GM23338 (cell line): ENCODE results near the gene CHGA. TPM values are rescaled to one million over a fixed set of nuclear protein-coding genes. Genes with fewer than 3 reads are reported as not detected.

Source experiments
- ATAC-seq: fragments of 200-7000 bp; cut with Tn5 transposase; 3 replicates; pipeline ENCODE4 v1.9.1; 2020
- DNase-seq: peaks from one replicate; pipeline ENCODE4 v3.0.0-alpha.2; 2015; ENCODE audit warnings: low spot score
- H2AFZ ChIP-seq: fragments of 200-600 bp; sonication (generic); 2 replicates; pipeline ENCODE4 v1.8.0; 2016; ENCODE audit warnings: antibody characterized with exemption, mild to moderate bottlenecking, moderate library complexity
- H3F3A ChIP-seq: fragments of 200-600 bp; sonication (generic); replicated peaks from 2 replicates; pipeline ENCODE4 v1.8.0; 2017; ENCODE audit warnings: antibody characterized with exemption, mixed run types, low read depth
- H3K27ac ChIP-seq: fragments of 200-600 bp; sonication (generic); 2 replicates; pipeline ENCODE4 v1.6.1; 2016; ENCODE audit warnings: low read depth
- H3K27me3 ChIP-seq: fragments of 200-600 bp; sonication (generic); 2 replicates; pipeline ENCODE4 v1.8.0; 2016; ENCODE audit warnings: mild to moderate bottlenecking, mixed run types, moderate library complexity; ENCODE audit not compliant: insufficient read depth
- H3K36me3 ChIP-seq: fragments of 200-600 bp; sonication (generic); 2 replicates; pipeline ENCODE4 v1.8.0; 2016; ENCODE audit warnings: mild to moderate bottlenecking; ENCODE audit not compliant: insufficient read depth
- H3K4me1 ChIP-seq: fragments of 200-600 bp; sonication (generic); 2 replicates; pipeline ENCODE4 v1.8.0; 2016; ENCODE audit warnings: mild to moderate bottlenecking, moderate library complexity; ENCODE audit not compliant: insufficient read depth
- H3K4me2 ChIP-seq: fragments of 200-600 bp; sonication (generic); 2 replicates; pipeline ENCODE4 v1.7.1; 2017; ENCODE audit warnings: mixed run types
- H3K4me3 ChIP-seq: fragments of 200-600 bp; sonication (generic); 2 replicates; pipeline ENCODE4 v1.6.1; 2016; ENCODE audit warnings: mixed run types
- H3K79me2 ChIP-seq: fragments of 200-600 bp; sonication (generic); replicated peaks from 2 replicates; pipeline ENCODE4 v1.8.0; 2017; ENCODE audit warnings: mild to moderate bottlenecking; ENCODE audit not compliant: insufficient read depth
- H3K9me2 ChIP-seq: fragments of 200-600 bp; sonication (generic); 2 replicates; pipeline ENCODE4 v1.8.0; 2017; ENCODE audit not compliant: insufficient read depth
- H4K20me1 ChIP-seq: fragments of 200-600 bp; sonication (generic); replicated peaks from 2 replicates; pipeline ENCODE4 v1.8.0; 2017; ENCODE audit warnings: mild to moderate bottlenecking; ENCODE audit not compliant: insufficient read depth
- H3K27ac Mint-ChIP-seq: 2 replicates; pipeline ENCODE4 v1.8.0; 2020; ENCODE audit warnings: inconsistent platforms, mild to moderate bottlenecking, moderate library complexity, mixed read lengths
- H3K27me3 Mint-ChIP-seq: 3 replicates; pipeline ENCODE4 v1.8.0; 2022; ENCODE audit warnings: low read depth, mild to moderate bottlenecking, moderate library complexity, mixed read lengths, inconsistent platforms; ENCODE audit not compliant: insufficient read depth, poor library complexity
- H3K36me3 Mint-ChIP-seq: 3 replicates; pipeline ENCODE4 v1.8.0; 2021; ENCODE audit warnings: low read depth, mild to moderate bottlenecking, inconsistent platforms, moderate library complexity, mixed read lengths
- H3K4me1 Mint-ChIP-seq: 3 replicates; pipeline ENCODE4 v1.8.0; 2020; ENCODE audit warnings: mild to moderate bottlenecking, inconsistent platforms, mixed read lengths
- H3K4me3 Mint-ChIP-seq: 3 replicates; pipeline ENCODE4 v1.8.0; 2021; ENCODE audit warnings: moderate library complexity, mild to moderate bottlenecking, inconsistent platforms, mixed read lengths
- H3K9me3 Mint-ChIP-seq: 3 replicates; pipeline ENCODE4 v1.8.0; 2020; ENCODE audit warnings: moderate library complexity, mild to moderate bottlenecking, inconsistent platforms, mixed read lengths
- CREB1 ChIP-seq: fragments of 250-450 bp; sonication (Bioruptor Pico); IDR thresholded peaks from 2 replicates; pipeline ENCODE4 v1.5.0; 2020; ENCODE audit warnings: low read depth, mild to moderate bottlenecking, moderate library complexity
- ETS1 ChIP-seq: IDR thresholded peaks from 2 replicates; pipeline ENCODE4 v1.6.1; 2016; ENCODE audit warnings: antibody characterized with exemption
- EZH2 ChIP-seq: fragments of 200-600 bp; sonication (generic); IDR thresholded peaks from one replicate; pipeline ENCODE4 v1.8.0; 2017; ENCODE audit warnings: antibody characterized with exemption, mild to moderate bottlenecking, low read depth; ENCODE audit not compliant: unreplicated experiment
- EZH2phosphoT487 ChIP-seq: fragments of 200-600 bp; sonication (generic); IDR thresholded peaks from one replicate; pipeline ENCODE4 v1.8.1; 2018; ENCODE audit warnings: antibody characterized with exemption; ENCODE audit not compliant: unreplicated experiment
- JUNB ChIP-seq: IDR thresholded peaks from one replicate; pipeline ENCODE4 v1.6.1; 2016; ENCODE audit warnings: antibody characterized with exemption; ENCODE audit not compliant: unreplicated experiment
- NANOG ChIP-seq: IDR thresholded peaks from 2 replicates; pipeline ENCODE4 v1.6.1; 2016; ENCODE audit warnings: antibody characterized with exemption, borderline replicate concordance
- POLR2AphosphoS5 ChIP-seq: IDR thresholded peaks from 2 replicates; pipeline ENCODE4 v1.6.1; 2016; ENCODE audit warnings: antibody characterized with exemption, low read depth
- REST ChIP-seq: IDR thresholded peaks from one replicate; pipeline ENCODE4 v1.6.1; 2018; ENCODE audit warnings: antibody characterized with exemption; ENCODE audit not compliant: unreplicated experiment
- STAT1 ChIP-seq: IDR thresholded peaks from one replicate; pipeline ENCODE4 v1.6.1; 2016; ENCODE audit warnings: antibody characterized with exemption; ENCODE audit not compliant: unreplicated experiment
- ZNF114 ChIP-seq: fragments of 250-450 bp; sonication (Bioruptor Pico); IDR thresholded peaks from 2 replicates; pipeline ENCODE4 v1.5.0; 2020; ENCODE audit warnings: mild to moderate bottlenecking, moderate library complexity
- ZNF331 ChIP-seq: fragments of 250-450 bp; sonication (Bioruptor Pico); IDR thresholded peaks from 2 replicates; pipeline ENCODE4 v1.5.0; 2020; ENCODE audit warnings: low read depth, mild to moderate bottlenecking, moderate library complexity
- ZNF462 ChIP-seq: fragments of 250-450 bp; sonication (Bioruptor Pico); IDR thresholded peaks from 2 replicates; pipeline ENCODE4 v1.5.0; 2020; ENCODE audit warnings: mild to moderate bottlenecking, moderate library complexity
- polyA plus RNA-seq: library from polyadenylated mRNA; unstranded; fragments of >200 nt; fragmentation: Nextera tagmentation; extraction: Ambion mirVana; gene quantifications from 2 replicates; pipeline ENCODE4 v1.2.1, GENCODE V29; 2016
- total RNA-seq: library from RNA; depleted of rRNA; stranded (reverse); fragments of >200 nt; shearing (Covaris generic); gene quantifications from 2 replicates; pipeline ENCODE4 v1.2.3, GENCODE V29; 2014
- TF ChIP-seq, protein P1 (sequence below), 2 experiments: fragments of 200-600 bp in 1 of 2; sonication (generic) in 1 of 2; conservative IDR thresholded peaks; 2 replicates each; pipeline versions ENCODE4 v1.5.1 to v1.6.1; 2016 to 2017; ENCODE audit warnings: antibody characterized with exemption in 2 of 2, low read depth in 2 of 2, mild to moderate bottlenecking in 2 of 2, moderate library complexity in 1 of 2

Gene CHGA
- total and polyA plus RNA-seq, 2 experiments from 2014 or later = 13.9 to 19.6 TPM

GRCh38 chr14:92968291-92969020 lies 45.5 kb downstream of the CHGA start:
- DNase-seq (no peak), ATAC-seq (no peak)
- Histone ChIP-seq H4K20me1 (peaks cover 25% of the 10 kb centered on the region), H3K36me3 (no peaks in the 10 kb centered on the region), H3K9me2 (no peaks in the 10 kb centered on the region), H2AFZ (no peak overlapping the region), H3K4me1 (peaks cover 18% of the 10 kb centered on the region), H3K27ac (no peak overlapping the region), H3K27me3 (no peaks in the 10 kb centered on the region), H3F3A (no peaks in the 10 kb centered on the region), H3K4me2 (no peak overlapping the region), H3K79me2 (peaks cover 39% of the 10 kb centered on the region), H3K4me3 (no peak overlapping the region)
- Mint-ChIP-seq H3K36me3 (peaks cover 19% of the 10 kb centered on the region), H3K27ac (no peak overlapping the region), H3K27me3 (peaks cover 26% of the 10 kb centered on the region), H3K9me3 (0 out of 3 replicates have a peak, but pooled peaks cover 5% of the 10 kb centered on the region), H3K4me1 (peaks cover 51% of the 10 kb centered on the region), H3K4me3 (no peak overlapping the region)
- TF ChIP-seq STAT1 = no peak
- no peak for TF ChIP-seq EZH2phosphoT487
- no peak for TF ChIP-seq CREB1 (CRISPR knock-in tag)
- no peak for TF ChIP-seq JUNB
- TF ChIP-seq REST = no peak
- TF ChIP-seq NANOG = no peak
- TF ChIP-seq, protein P1, sequence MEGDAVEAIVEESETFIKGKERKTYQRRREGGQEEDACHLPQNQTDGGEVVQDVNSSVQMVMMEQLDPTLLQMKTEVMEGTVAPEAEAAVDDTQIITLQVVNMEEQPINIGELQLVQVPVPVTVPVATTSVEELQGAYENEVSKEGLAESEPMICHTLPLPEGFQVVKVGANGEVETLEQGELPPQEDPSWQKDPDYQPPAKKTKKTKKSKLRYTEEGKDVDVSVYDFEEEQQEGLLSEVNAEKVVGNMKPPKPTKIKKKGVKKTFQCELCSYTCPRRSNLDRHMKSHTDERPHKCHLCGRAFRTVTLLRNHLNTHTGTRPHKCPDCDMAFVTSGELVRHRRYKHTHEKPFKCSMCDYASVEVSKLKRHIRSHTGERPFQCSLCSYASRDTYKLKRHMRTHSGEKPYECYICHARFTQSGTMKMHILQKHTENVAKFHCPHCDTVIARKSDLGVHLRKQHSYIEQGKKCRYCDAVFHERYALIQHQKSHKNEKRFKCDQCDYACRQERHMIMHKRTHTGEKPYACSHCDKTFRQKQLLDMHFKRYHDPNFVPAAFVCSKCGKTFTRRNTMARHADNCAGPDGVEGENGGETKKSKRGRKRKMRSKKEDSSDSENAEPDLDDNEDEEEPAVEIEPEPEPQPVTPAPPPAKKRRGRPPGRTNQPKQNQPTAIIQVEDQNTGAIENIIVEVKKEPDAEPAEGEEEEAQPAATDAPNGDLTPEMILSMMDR (conservative IDR thresholded peaks at IDR 0.05; ENCODE audit: low read depth in 2 of 2) = no peak
- no peak for TF ChIP-seq ETS1
- no peak for TF ChIP-seq ZNF114 (CRISPR knock-in tag)
- TF ChIP-seq ZNF462 (CRISPR knock-in tag) = no peak
- TF ChIP-seq EZH2 = no peak
- no peak for TF ChIP-seq POLR2AphosphoS5
- TF ChIP-seq ZNF331 (CRISPR knock-in tag) = no peak
